Loucy (cell line): ENCODE results near the gene BPTF.

Experiments
- H2AFZ ChIP-seq: fragments of 200-600 bp; sonication (generic); 2 replicates; pipeline ENCODE4 v1.6.0; 2016; ENCODE audit warnings: antibody characterized with exemption, mild to moderate bottlenecking, low read length, moderate library complexity
- H3F3A ChIP-seq: fragments of 200-600 bp; 2 replicates; pipeline ENCODE4 v1.6.0; 2016; ENCODE audit warnings: antibody characterized with exemption, low read depth, mild to moderate bottlenecking
- H3K27me3 ChIP-seq: fragments of 200-600 bp; sonication (generic); 2 replicates; pipeline ENCODE4 v1.6.1; 2014; ENCODE audit warnings: low read length, mild to moderate bottlenecking; ENCODE audit not compliant: insufficient read depth, poor library complexity, severe bottlenecking
- H3K36me3 ChIP-seq: fragments of 200-600 bp; sonication (generic); 2 replicates; pipeline ENCODE4 v1.6.1; 2016; ENCODE audit warnings: low read length; ENCODE audit not compliant: insufficient read depth
- H3K4me1 ChIP-seq: fragments of 200-600 bp; sonication (generic); 2 replicates; pipeline ENCODE4 v1.5.1; 2014; ENCODE audit warnings: low read length, mild to moderate bottlenecking; ENCODE audit not compliant: insufficient read depth, poor library complexity, severe bottlenecking
- H3K4me2 ChIP-seq: fragments of 200-600 bp; sonication (generic); 2 replicates; pipeline ENCODE4 v1.6.0; 2014; ENCODE audit warnings: antibody characterized with exemption, low read length, low read depth, mild to moderate bottlenecking; ENCODE audit not compliant: poor library complexity, severe bottlenecking
- H3K4me3 ChIP-seq: fragments of 200-600 bp; sonication (generic); 2 replicates; pipeline ENCODE4 v1.5.1; 2014; ENCODE audit warnings: low read length, mild to moderate bottlenecking, mixed read lengths; ENCODE audit not compliant: poor library complexity, severe bottlenecking
- H3K79me2 ChIP-seq: fragments of 200-600 bp; sonication (generic); 2 replicates; pipeline ENCODE4 v1.6.1; 2014; ENCODE audit warnings: low read length; ENCODE audit not compliant: insufficient read depth
- H3K9ac ChIP-seq: fragments of 200-600 bp; sonication (generic); 2 replicates; pipeline ENCODE4 v1.6.0; 2014; ENCODE audit warnings: mild to moderate bottlenecking, low read depth, low read length, moderate library complexity; ENCODE audit not compliant: poor library complexity, severe bottlenecking
- H3K9me2 ChIP-seq: fragments of 200-600 bp; sonication (generic); replicated peaks from 2 replicates; pipeline ENCODE4 v1.6.1; 2016; ENCODE audit warnings: low read depth, low read length, mixed read lengths
- H3K9me3 ChIP-seq: fragments of 200-600 bp; sonication (generic); 2 replicates; pipeline ENCODE4 v1.6.1; 2014; ENCODE audit warnings: mild to moderate bottlenecking, antibody characterized with exemption, low read length, low read depth; ENCODE audit not compliant: insufficient read depth
- H4K20me1 ChIP-seq: fragments of 200-600 bp; sonication (generic); 2 replicates; pipeline ENCODE4 v1.6.0; 2014; ENCODE audit warnings: antibody characterized with exemption, low read length, mild to moderate bottlenecking; ENCODE audit not compliant: insufficient read depth, poor library complexity, severe bottlenecking
- CTCF ChIP-seq: fragments of 200-600 bp; sonication (generic); conservative IDR thresholded peaks from 2 replicates; pipeline ENCODE4 v1.5.1; 2014; ENCODE audit warnings: mild to moderate bottlenecking, antibody characterized with exemption, low read length
- EZH2phosphoT487 ChIP-seq: fragments of 200-600 bp; IDR thresholded peaks from 2 replicates; pipeline ENCODE4 v1.6.1; 2018; ENCODE audit warnings: antibody characterized with exemption, mild to moderate bottlenecking, moderate library complexity, borderline replicate concordance

The BPTF gene

GRCh38 chr17:67998466-67998865 lies 173.2 kb downstream of the BPTF start:
- no peaks in the 10 kb centered on the region for H3K27me3 ChIP-seq
- H3K4me3 ChIP-seq: no peak overlapping the region
- no peak overlapping the region for H2AFZ ChIP-seq
- no peak overlapping the region for H3K4me2 ChIP-seq
- no peaks in the 10 kb centered on the region for H3F3A ChIP-seq
- no peak overlapping the region for H3K9ac ChIP-seq
- H3K9me3 ChIP-seq: no peaks in the 10 kb centered on the region
- no peaks in the 10 kb centered on the region for H3K36me3 ChIP-seq
- no peaks in the 10 kb centered on the region; the same call in 1 of the 2 replicates for H3K79me2 ChIP-seq
- no peaks in the 10 kb centered on the region for H3K9me2 ChIP-seq
- no peaks in the 10 kb centered on the region for H4K20me1 ChIP-seq
- TF ChIP-seq EZH2phosphoT487 (no peak), CTCF (no peak)
- H3K4me1 ChIP-seq: peaks cover 10% of the 10 kb centered on the region

GRCh38 chr17:67999291-67999911 lies 174.1 kb downstream of the BPTF start:
- no peaks in the 10 kb centered on the region for H3K36me3 ChIP-seq
- no peak overlapping the region for H3K4me2 ChIP-seq
- H3K79me2 ChIP-seq: no peaks in the 10 kb centered on the region; the same call in 1 of the 2 replicates
- no peak overlapping the region for H3K4me3 ChIP-seq
- H2AFZ ChIP-seq: no peak overlapping the region
- peaks cover 10% of the 10 kb centered on the region for H3K4me1 ChIP-seq
- no peaks in the 10 kb centered on the region for H3K9me3 ChIP-seq
- H4K20me1 ChIP-seq: no peaks in the 10 kb centered on the region
- TF ChIP-seq EZH2phosphoT487 (no peak), CTCF (no peak)
- no peak overlapping the region for H3K9ac ChIP-seq
- H3K9me2 ChIP-seq: no peaks in the 10 kb centered on the region
- no peaks in the 10 kb centered on the region for H3F3A ChIP-seq
- H3K27me3 ChIP-seq: no peaks in the 10 kb centered on the region

- H3K4me1 ChIP-seq: no peaks in the 10 kb centered on the region
- no peaks in the 10 kb centered on the region for H3F3A ChIP-seq
- TF ChIP-seq CTCF (no peak), EZH2phosphoT487 (no peak)
- H3K79me2 ChIP-seq: no peaks in the 10 kb centered on the region
- H3K27me3 ChIP-seq: no peaks in the 10 kb centered on the region
- H3K9me2 ChIP-seq: no peaks in the 10 kb centered on the region
- H3K9me3 ChIP-seq: no peaks in the 10 kb centered on the region
- H4K20me1 ChIP-seq: no peaks in the 10 kb centered on the region
- H3K36me3 ChIP-seq: no peaks in the 10 kb centered on the region
- H3K4me3 ChIP-seq: no peak overlapping the region
- no peak overlapping the region for H3K9ac ChIP-seq
- no peak overlapping the region for H2AFZ ChIP-seq
- H3K4me2 ChIP-seq: no peak overlapping the region
Observed at GRCh38 chr17:68004201-68004600, 178.9 kb downstream of the BPTF start.
